ENCODE data around the gene CXCL14.

DNA sequence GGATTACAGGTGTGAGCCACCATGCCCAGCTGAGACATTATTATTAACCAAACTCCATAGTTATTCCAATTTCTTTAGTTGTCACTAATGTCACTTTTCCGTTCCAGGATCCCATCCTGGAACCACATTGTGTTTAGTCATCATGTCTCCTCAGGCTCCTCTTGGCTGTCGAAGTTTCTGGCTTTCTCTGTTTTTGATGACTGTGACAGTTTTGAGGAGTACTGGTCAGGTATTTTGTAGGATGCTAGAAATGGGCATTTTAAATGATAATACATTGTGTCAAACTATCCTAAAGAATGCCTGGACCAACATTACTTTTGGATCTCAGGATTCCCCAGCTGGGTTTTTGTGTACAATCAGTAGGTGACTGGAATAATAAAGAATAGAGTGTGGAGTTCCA, 23.3 kb downstream of the CXCL14 start:
- TF ChIP-seq NRF1 (IDR thresholded peaks at IDR 0.05; ENCODE audit: low read depth, low read length) (no peak), PBX3 (IDR thresholded peaks at IDR 0.05) (no peak), YY1 (IDR thresholded peaks at IDR 0.05; ENCODE audit: low read depth) (no peak), TAF1 (IDR thresholded peaks at IDR 0.05; ENCODE audit: borderline replicate concordance, low read depth, low read length) (no peak), POLR2AphosphoS5 (IDR thresholded peaks at IDR 0.05; ENCODE audit: low read depth, low read length) (no peak)
- TF ChIP-seq, protein P1, sequence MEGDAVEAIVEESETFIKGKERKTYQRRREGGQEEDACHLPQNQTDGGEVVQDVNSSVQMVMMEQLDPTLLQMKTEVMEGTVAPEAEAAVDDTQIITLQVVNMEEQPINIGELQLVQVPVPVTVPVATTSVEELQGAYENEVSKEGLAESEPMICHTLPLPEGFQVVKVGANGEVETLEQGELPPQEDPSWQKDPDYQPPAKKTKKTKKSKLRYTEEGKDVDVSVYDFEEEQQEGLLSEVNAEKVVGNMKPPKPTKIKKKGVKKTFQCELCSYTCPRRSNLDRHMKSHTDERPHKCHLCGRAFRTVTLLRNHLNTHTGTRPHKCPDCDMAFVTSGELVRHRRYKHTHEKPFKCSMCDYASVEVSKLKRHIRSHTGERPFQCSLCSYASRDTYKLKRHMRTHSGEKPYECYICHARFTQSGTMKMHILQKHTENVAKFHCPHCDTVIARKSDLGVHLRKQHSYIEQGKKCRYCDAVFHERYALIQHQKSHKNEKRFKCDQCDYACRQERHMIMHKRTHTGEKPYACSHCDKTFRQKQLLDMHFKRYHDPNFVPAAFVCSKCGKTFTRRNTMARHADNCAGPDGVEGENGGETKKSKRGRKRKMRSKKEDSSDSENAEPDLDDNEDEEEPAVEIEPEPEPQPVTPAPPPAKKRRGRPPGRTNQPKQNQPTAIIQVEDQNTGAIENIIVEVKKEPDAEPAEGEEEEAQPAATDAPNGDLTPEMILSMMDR (IDR thresholded peaks at IDR 0.05): no peak
